Jurkat, Clone E6-1 (cell line): ENCODE data around the gene ARHGEF16.
A peak's percentile ranks its signal among the peaks of the same experiment; 100 is the strongest.

Experiments used
- DNase-seq: peaks from one replicate; pipeline ENCODE4 v3.0.0-alpha.2; 2011; ENCODE audit warnings: low read depth, low spot score
- H3K4me3 ChIP-seq: 2 replicates; pipeline ENCODE4 v1.5.1; 2011; ENCODE audit warnings: mild to moderate bottlenecking, low read length, control low read depth, moderate library complexity

ARHGEF16 gene

GRCh38 chr1:3504822-3505153, 50.3 kb downstream of the ARHGEF16 start:
- no peak for DNase-seq
- H3K4me3 ChIP-seq = no peak overlapping the region

- no peak for DNase-seq
- no peak overlapping the region for H3K4me3 ChIP-seq
Observed at GRCh38 chr1:3505161-3505560, 50.7 kb downstream of the ARHGEF16 start.

GRCh38 chr1:3506041-3506440, 51.6 kb downstream of the ARHGEF16 start:
- no peak for DNase-seq

GRCh38 chr1:3506943-3507342, 52.5 kb downstream of the ARHGEF16 start:
- no peak overlapping the region for H3K4me3 ChIP-seq
- DNase-seq = no peak

More at GRCh38 chr1:3506041-3506440, 51.6 kb downstream of the ARHGEF16 start:
- no peak overlapping the region for H3K4me3 ChIP-seq

- H3K4me3 ChIP-seq = no peak overlapping the region
- no peak for DNase-seq
Observed at GRCh38 chr1:3507636-3508275, 53.3 kb downstream of the ARHGEF16 start.

GRCh38 chr1:3508757-3509415, 54.4 kb downstream of the ARHGEF16 start:
- DNase-seq = no peak
- no peak overlapping the region for H3K4me3 ChIP-seq

- no peak for DNase-seq
- no peak overlapping the region for H3K4me3 ChIP-seq
Observed at GRCh38 chr1:3509721-3510120, 55.3 kb downstream of the ARHGEF16 start.

- no peak overlapping the region for H3K4me3 ChIP-seq
- DNase-seq = no peak
Observed at GRCh38 chr1:3510136-3510955, 55.9 kb downstream of the ARHGEF16 start.

GRCh38 chr1:3510956-3511250, 56.4 kb downstream of the ARHGEF16 start:
- DNase-seq = peak; percentile 11
- no peak overlapping the region for H3K4me3 ChIP-seq

- no peak for DNase-seq
Observed at GRCh38 chr1:3511306-3511705, 56.8 kb downstream of the ARHGEF16 start.

GRCh38 chr1:3511856-3512255, 57.4 kb downstream of the ARHGEF16 start:
- DNase-seq = no peak
- H3K4me3 ChIP-seq = no peak overlapping the region

More at GRCh38 chr1:3511306-3511705, 56.8 kb downstream of the ARHGEF16 start:
- H3K4me3 ChIP-seq = no peak overlapping the region

GRCh38 chr1:3514404-3514803, 59.9 kb downstream of the ARHGEF16 start:
- no peak for DNase-seq
- no peak overlapping the region for H3K4me3 ChIP-seq

- no peak overlapping the region for H3K4me3 ChIP-seq
- no peak for DNase-seq
Observed at GRCh38 chr1:3515272-3515671, 60.8 kb downstream of the ARHGEF16 start.

- no peak overlapping the region for H3K4me3 ChIP-seq
- peak; percentile 31 for DNase-seq
Observed at GRCh38 chr1:3515774-3516480, 61.5 kb downstream of the ARHGEF16 start.

GRCh38 chr1:3516481-3516869, 62.0 kb downstream of the ARHGEF16 start:
- H3K4me3 ChIP-seq = no peak overlapping the region
- no peak for DNase-seq

GRCh38 chr1:3516911-3517675, 62.6 kb downstream of the ARHGEF16 start:
- no peak for DNase-seq
- no peak overlapping the region for H3K4me3 ChIP-seq

GRCh38 chr1:3518256-3518655, 63.8 kb downstream of the ARHGEF16 start:
- H3K4me3 ChIP-seq = no peak overlapping the region
- no peak for DNase-seq

GRCh38 chr1:3518756-3519155, 64.3 kb downstream of the ARHGEF16 start:
- no peak overlapping the region for H3K4me3 ChIP-seq
- no peak for DNase-seq

- no peak overlapping the region for H3K4me3 ChIP-seq
- no peak for DNase-seq
Observed at GRCh38 chr1:3519301-3519885, 64.9 kb downstream of the ARHGEF16 start.
